Stimulated activated CD8-positive, alpha-beta memory T cell treated with anti-CD3 and anti-CD28 coated beads, Interleukin-7, amount 100 ng/mL, for 48 hours (primary cell): ENCODE measurements around the gene GSTM5.
"Not testable (repeated sequence)": the region's sequence is repeated elsewhere in the genome, so short reads cannot be mapped to it uniquely, and the experiment has no call there.

Experiments
- DNase-seq, 2 donors: peaks; one replicate each; pipeline ENCODE4 v3.0.0-alpha.2; 2020; ENCODE audit warnings: low read depth in 1 of 2; ENCODE audit errors: extremely low read depth in 1 of 2

Gene GSTM5

DNA sequence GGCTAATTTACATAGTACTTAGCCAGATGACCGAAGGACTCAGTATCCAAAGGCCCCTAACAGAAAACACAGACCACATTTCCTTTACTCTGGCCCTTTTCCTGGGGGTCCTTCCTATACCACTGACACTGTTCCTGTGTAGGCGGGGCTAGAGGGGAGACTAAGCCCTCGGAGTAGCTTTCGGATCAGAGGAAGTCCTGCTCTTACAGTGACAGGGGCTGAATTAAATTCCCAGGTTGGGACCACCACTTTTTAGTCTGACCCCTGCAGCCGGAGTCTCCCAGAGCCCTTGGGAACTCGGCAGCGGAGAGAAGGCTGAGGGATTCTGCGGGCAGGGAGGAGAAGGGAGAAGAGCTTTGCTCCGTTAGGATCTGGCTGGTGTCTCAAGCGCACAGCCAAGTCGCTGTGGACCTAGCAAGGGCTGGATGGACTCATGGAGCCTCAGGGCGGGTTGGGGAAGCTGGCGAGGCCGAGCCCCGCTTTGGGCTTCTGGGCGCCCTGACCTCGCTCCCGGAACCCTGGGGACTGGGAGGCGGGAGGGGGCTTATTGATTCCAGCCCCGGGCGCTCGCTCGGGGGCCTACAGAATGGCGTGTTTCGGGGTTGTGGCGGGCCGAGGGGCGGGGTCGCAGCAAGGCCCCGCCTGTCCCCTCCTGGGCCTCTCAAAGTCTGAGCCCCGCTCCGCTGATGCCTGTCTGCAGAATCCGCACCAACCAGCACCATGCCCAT is at the start of gene GSTM5:
TSS of gene GSTM5 (plus strand) at position 659 of the 728 bp plus-strand sequence. CDS start at position 721, 62 bp downstream.
- not testable (repeated sequence) for DNase-seq

DNA sequence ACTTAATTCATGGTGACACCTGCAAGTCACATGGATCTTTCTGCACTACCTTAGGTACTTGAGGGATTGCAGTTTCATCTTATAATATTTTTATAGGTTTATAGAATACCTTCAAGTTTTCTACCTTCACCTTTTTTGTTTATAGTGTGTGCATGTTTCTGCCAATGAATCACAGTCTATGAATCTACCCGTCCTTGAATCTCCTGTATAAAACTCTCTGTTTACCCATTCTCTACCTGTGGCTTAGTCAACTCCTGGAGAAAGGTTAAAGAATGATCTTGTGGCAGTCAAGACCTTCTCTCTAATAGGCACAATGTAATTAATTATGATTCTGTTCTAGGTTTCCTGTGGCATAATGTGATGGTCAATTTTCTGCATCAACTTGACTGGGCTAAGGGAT is 47.4 kb upstream of the GSTM5 start:
- no peak for DNase-seq

DNA sequence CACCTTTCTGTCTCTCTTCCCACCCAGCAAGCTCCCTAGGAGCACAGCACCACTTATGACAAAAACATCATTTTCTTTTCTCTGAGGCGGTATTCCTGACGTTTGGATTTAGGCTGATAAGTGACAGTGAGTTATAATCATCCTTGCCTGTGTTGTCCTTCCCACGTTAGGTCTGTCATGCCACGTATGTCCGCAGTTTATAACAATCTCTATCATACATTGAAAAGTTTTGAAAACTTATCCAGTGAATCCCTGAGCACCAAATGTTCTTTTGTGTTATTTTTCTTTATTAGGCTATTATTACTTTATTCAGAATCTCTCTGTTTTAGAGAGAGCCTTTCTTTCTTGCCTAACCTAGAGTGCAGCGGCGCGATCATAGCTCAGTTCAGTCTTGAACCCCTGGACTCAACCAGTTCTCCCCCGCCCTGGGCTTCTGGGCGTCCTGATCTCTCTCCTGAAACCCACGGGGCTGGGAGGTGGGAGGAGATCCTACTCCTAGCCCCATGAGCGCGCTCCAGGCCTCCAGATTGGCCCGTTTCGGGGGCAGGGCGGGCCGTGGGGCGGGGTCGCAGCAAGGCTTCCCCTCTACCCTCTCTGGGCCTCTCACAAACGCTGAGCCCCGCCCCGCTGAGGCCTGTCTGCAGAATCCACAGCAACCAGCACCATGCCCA is 44.5 kb upstream of the GSTM5 start, which contains the start of gene GSTM2:
TSS of gene GSTM2 (plus strand) at position 606 of the 671 bp plus-strand sequence. CDS start at position 665, 59 bp downstream.
- peak; percentile 67 to 77 for DNase-seq

DNA sequence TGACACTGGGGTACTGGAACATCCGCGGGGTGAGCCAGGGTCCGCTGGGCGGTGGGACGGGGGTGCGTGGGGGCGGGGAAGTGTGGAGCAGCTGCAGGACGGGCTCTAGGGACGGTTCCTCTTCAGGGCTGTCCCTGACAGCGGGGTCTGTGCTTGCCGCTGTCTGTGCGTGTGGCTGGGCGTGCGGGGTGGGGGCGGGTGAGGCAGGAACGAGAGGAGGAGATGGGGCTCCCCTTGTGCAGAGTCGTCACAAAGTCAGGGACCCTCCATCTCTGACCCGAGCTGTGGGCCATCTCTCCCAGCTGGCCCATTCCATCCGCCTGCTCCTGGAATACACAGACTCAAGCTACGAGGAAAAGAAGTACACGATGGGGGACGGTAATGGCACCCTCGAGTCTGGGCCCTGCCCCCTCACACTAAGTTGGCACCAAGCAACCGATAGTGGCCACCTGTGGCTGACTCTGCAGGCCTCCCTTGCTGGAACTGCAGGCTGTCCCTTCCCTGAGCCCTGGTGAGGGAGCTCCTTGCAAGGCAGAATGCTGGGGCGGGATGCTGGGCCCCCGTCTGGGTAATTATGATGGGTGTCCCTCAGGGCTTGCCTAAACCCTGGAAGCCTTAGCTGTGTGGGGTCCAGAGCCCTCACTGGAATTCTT is 43.8 kb upstream of the GSTM5 start:
- no peak for DNase-seq

DNA sequence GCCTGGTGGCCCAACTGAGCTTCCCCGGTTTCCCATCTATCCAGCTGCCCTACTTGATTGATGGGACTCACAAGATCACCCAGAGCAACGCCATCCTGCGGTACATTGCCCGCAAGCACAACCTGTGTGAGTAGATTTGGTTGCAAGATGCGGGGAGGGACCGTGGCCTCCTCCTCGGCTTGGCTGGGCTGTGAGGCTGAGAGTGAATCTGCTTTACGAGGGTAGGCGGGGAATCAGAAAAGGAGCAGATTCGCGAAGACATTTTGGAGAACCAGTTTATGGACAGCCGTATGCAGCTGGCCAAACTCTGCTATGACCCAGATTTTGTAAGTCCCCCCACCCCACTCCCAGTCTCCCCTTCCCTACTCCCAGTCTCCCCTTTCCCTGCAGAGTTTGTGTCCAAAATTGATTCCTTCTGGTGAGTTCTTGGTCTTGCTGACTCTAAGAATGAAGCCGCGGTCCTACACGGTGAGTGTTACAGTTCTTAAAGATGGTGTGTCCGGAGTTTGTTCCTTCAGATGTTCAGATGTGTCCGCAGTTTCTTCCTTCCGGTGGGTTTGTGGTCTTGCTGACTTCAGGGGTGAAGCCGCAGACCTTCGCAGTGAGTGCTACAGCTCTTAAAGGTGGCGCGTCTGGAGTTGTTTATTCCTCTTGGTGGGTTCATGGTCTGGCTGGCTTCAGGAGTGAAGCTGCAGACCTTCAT is 42.7 kb upstream of the GSTM5 start:
- DNase-seq, result peak in 1 of 2 donors; percentile 8

DNA sequence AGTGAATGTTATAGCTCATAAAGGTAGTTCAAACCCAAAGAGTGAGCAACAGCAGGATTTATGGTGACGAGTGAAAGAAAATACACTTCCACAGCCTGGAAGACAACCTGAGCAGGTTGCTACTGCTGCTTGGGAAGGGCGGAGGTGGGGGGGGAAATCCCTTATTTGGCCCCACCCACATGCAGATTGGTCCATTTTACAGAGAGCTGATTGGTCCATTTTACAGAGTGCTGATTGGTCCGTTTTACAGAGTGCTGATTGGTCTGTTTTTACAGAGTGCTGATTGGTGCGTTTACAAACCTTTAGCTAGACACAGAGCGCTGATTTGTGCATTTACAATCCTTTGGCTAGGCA is 42.1 kb upstream of the GSTM5 start:
- DNase-seq, result not testable (repeated sequence)

DNA sequence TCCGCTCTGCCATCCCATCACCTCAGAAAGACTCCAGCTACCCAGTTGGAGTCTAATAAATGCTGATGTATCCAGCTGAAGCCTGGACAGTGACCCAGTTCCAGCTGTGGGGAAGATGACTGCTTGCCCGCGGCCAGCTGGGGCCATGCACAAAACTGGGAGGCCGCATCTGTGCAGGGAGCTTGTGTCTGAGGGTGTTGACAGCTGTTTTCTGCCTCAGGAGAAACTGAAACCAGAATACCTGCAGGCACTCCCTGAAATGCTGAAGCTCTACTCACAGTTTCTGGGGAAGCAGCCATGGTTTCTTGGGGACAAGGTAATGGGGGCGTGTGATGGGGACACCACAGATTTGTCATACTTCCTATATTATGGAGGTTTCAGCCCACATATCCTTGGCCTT is 41.0 kb upstream of the GSTM5 start:
- no peak for DNase-seq

DNA sequence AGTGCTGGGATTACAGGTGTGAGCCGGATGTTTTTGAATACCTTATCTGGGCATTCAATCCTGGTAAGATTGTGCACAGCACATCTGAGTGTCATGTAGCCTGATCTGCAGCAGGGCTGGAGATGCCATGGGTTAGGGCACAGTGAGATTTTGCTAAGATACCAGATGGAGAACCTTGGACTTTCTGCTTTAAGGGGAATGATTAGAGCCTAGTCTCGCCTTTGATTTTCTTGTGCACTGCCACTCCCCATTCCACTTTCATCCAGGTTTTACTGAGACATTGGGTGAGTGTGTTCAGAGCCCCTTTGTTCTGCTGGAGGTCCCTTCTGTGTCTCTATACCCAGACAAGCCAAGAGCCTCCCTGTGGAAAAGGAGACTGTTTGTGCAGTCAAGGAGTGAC is 38.2 kb upstream of the GSTM5 start:
- not testable (repeated sequence) for DNase-seq

DNA sequence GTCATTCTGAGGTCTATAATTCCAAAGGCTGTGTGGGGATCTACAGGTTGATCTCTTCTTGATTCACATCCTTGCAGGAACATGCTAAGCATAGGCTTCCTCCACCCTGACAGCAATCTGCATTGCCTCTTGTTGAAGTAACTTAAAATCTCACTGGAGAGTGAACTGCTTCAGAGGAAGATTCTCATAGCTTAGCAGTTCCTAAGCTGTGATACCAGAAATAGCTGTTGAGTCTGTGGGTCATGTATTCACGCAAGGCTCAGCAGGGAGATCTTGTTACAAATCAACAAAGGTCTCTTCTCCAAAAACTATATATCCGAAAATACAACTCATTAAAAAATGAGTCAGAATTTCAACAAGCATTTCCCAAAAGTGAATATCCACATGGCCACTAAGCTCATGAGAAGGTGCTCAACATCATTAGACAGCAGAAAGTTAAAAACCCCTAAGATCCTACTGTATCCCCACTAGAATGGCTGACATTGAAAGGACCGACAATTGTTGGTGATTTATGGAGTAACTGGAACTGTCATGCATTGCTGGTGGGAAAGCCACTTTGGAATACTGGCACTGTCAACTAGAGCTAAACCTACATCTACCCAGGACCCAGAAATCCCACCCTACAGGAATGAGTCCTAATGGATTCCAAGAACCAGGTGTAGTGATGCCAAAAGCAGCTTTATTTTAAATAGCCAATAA is 35.2 kb upstream of the GSTM5 start:
- DNase-seq, result not testable (repeated sequence)

DNA sequence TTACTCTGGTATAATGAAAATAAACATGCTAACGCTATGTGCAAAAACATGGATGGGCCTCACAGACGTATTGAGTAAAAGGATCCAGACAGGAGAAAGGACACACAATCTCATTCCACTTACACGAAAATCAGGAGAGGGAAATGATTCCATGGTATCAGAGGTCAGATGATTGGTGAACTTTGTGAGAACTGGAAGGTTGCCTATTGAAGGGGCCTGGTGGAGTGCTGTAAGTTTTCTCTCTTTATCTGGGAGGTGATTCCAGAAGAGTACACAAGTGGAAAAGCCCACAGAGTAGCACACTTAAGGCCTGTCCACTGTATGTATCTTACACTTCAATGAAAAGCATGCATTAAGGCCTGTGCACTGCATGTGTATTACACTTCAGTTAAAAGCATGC is 34.6 kb upstream of the GSTM5 start:
- DNase-seq, result no peak

DNA sequence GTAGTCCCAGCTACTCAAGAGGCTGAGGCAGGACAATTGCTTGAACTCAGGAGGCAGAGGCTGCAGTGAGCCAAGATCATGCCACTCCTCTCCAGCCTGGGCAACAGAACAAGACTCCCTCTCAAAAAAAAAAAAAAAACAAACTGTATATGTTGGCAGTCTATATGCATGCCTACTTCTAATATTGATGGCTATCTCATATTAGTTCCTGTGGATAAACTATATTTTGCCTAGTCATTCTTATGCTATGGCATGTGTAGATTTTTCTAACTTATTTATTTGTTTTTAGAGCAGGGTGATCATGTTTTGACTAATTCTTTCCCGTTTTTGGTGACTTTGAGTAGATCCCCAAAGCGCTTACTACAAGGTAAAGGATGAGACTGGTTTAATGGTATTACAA is 33.4 kb upstream of the GSTM5 start:
- not testable (repeated sequence) for DNase-seq

DNA sequence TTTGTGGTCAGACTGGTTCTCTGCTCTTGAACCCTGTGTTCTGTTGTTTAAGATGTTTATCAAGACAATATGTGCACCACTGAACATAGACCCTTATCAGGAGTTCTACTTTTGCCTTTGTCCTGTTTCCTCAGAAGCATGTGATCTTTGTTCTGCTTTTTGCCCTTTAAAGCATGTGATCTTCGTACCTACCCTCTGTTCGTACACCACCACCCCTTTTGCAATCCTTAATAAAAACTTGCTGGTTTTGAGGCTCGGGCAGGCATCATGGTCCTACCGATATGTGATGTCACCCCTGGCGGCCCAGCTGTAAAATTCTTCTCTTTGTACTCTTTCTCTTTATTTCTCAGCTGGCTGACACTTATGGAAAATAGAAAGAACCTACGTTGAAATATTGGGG is 27.3 kb upstream of the GSTM5 start:
- DNase-seq, result not testable (repeated sequence)

DNA sequence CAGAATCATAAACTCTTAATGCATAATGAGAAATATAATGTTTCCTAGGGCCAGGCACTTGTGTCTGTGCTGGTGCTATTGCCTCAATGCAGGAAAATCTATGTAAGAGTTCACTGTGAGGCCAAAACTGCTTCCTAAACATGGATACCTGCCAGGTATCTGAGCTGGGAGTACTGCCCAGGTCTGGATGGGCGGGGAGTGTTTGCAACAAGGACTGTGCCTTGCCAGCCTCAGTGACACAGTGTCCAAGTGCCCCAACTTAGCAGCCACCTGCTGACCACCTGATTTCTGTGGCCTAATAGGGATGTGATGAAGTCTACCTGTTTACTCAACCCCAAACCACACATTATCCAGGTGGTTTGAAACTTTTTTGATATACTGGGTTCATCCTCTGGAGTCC is 26.7 kb upstream of the GSTM5 start:
- not testable (repeated sequence) for DNase-seq

DNA sequence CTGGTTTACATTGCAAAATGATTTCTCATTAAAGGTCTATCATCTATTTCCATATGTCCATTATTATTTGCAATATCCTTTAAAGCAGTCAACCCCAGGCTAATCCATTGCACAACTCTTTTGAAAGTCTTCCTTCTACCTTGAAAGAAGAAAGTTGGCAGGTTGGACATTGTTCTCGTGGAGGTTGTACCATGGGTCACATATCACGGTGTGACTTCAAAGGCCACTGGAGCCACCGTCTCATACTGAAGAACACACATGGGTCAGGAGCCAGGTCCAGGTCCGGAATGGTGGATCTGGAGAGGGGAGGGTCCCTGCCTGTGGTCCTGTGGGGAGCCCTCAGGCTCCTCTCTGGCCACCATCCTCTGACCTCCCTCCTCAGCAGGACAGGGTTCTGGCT is 26.2 kb upstream of the GSTM5 start:
- not testable (repeated sequence) for DNase-seq

DNA sequence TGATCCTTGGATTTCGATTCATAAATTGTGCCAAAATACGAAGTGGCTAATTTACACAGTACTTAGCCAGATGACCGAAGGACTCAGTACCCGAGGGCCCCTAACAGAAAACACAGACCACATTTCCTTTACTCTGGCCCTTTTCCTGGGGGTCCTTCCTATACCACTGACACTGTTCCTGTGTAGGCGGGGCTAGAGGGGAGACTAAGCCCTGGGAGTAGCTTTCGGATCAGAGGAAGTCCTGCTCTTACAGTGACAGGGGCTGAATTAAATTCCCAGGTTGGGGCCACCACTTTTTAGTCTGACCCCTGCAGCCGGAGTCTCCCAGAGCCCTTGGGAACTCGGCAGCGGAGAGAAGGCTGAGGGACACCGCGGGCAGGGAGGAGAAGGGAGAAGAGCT is 24.9 kb upstream of the GSTM5 start:
- DNase-seq, result not testable (repeated sequence)

DNA sequence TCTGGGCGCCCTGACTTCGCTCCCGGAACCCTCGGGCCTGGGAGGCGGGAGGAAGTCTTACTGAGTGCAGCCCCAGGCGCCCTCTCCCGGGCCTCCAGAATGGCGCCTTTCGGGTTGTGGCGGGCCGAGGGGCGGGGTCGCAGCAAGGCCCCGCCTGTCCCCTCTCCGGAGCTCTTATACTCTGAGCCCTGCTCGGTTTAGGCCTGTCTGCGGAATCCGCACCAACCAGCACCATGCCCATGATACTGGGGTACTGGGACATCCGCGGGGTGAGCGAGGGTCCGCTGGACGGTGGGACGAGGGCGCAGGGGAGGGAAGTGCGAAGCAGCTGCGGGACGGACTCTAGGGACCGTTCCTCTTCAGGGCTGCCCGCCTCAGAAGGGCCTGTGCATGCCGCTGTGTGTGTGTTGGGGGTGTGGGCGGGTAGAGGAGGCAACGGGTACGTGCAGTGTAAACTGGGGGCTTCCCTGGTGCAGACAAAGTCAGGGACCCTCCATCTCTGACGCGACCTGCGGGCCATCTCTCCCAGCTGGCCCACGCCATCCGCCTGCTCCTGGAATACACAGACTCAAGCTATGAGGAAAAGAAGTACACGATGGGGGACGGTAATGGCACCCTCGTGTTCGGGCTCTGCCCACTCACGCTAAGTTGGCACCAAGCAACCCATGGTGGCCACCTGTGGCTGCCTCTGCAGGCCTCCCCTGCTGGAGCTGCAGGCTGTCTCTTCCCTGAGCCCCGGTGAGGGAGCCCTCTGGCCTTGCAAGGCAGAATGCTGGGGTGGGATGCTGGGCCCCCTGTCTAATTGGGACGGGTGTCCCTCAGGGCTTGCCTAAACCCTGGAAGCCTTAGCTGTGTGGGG is 24.2 kb upstream of the GSTM5 start, which contains the start of gene GSTM1:
TSS of gene GSTM1 (plus strand) at position 177 of the 859 bp plus-strand sequence. CDS start at position 234, 57 bp downstream.
- DNase-seq, result peak in 1 of 2 donors; percentile 75

DNA sequence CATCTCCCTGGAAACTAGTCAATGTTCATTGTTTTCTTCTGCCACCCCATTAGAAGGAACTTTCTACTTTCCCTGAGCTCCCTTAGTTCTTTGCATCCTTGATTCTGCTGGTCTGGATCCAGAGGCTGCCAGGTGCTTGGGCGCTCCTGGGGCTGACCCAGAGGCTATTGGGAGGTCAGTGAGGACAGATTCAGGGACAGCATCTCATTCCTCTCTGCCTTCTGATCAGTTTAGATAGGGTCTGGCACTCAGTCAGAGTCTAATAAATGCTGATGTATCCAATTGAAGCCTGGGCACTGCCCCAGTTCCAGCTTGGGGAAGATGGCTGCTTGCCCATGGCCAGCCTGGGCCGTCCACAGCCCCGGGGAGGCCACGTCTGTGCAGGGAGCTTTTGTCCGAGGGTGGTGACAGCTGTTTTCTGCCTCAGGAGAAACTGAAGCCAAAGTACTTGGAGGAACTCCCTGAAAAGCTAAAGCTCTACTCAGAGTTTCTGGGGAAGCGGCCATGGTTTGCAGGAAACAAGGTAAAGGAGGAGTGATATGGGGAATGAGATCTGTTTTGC is 22.1 kb upstream of the GSTM5 start:
- no peak for DNase-seq

DNA sequence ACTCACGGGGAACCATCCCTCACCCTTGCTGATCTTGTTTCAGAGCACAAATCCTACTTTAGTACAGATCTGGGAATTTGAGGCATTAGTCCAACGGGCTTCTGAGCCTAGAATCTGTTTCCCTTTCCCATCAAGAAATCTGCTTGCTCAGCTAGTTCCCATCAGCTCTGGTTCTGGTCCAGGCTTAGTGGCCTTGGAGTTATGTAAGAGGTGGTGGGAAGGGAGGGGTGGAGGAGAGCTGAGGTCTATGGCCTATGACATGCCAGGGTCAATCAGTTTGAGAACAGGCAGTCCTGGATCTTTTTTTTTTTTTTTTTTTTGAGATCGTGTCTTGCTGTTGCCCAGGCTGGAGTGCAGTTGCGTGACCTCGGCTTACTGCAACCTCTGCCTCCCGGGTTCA is 20.3 kb upstream of the GSTM5 start:
- DNase-seq, result no peak

DNA sequence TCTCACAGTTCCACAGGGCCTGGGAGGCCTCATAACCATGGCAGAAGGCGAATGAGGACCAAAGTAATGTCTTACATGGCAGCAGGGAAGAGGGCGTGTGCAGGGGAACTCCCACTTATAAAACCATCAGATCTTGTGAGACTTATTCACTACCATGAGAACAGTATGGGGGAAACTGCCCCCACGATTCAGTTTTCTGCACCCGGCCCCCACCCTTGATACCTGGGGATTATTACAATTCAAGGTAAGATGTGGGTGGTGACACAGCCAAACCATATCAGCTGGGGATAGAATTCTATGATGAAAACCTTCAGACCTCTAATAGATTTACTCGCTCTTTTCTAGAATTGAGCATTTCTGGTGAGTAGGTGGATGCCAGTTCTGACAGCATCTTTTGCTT is 17.7 kb upstream of the GSTM5 start:
- DNase-seq, result not testable (repeated sequence)
